CD14-positive monocyte (primary cell): ENCODE results near the gene PCCA. TPM values are rescaled to one million over a fixed set of nuclear protein-coding genes. Genes with fewer than 3 reads are reported as not detected.

Experiments
- DNase-seq, 3 donors: peaks; one replicate each; pipeline ENCODE4 v3.0.0-alpha.2; 2011 to 2022
- H2AFZ ChIP-seq: 2 replicates; pipeline ENCODE4 v1.6.0; 2012; ENCODE audit warnings: mild to moderate bottlenecking, low read depth, low read length, inconsistent platforms; ENCODE audit not compliant: insufficient read depth, poor library complexity, severe bottlenecking
- H3K27ac ChIP-seq, 2 donors: 1 replicate in 1 of 2; 2 replicates in 1 of 2; pipeline ENCODE4 v1.5.1; 2012 to 2013; ENCODE audit warnings: low read length in 2 of 2, control low read depth in 1 of 2, inconsistent platforms in 1 of 2, low read depth in 1 of 2, mild to moderate bottlenecking in 1 of 2
- H3K27me3 ChIP-seq, 2 donors: one replicate each; pipeline versions ENCODE4 v1.6.0 to v1.6.1; 2011 to 2013; ENCODE audit warnings: low read length in 2 of 2; ENCODE audit not compliant: control insufficient read depth in 2 of 2, insufficient read depth in 2 of 2
- H3K36me3 ChIP-seq, 2 donors: replicated peaks in 1 of 2; 1 replicate in 1 of 2; 2 replicates in 1 of 2; pipeline versions ENCODE4 v1.5.1 to v1.6.1; 2012 to 2013; ENCODE audit warnings: low read length in 2 of 2, control low read depth in 1 of 2, inconsistent platforms in 1 of 2, mild to moderate bottlenecking in 1 of 2; ENCODE audit not compliant: insufficient read depth in 2 of 2, control insufficient read depth in 1 of 2
- H3K4me1 ChIP-seq, 2 donors: 1 replicate in 1 of 2; 2 replicates in 1 of 2; pipeline versions ENCODE4 v1.5.1 to v1.6.1; 2012 to 2013; ENCODE audit warnings: low read length in 2 of 2, control low read depth in 1 of 2, inconsistent platforms in 1 of 2, mild to moderate bottlenecking in 1 of 2, moderate library complexity in 1 of 2; ENCODE audit not compliant: insufficient read depth in 2 of 2, control insufficient read depth in 1 of 2
- H3K4me2 ChIP-seq: replicated peaks from 2 replicates; pipeline ENCODE3; 2012; ENCODE audit warnings: low read length, moderate library complexity, mild to moderate bottlenecking; ENCODE audit not compliant: poor library complexity, severe bottlenecking; ENCODE audit errors: extremely low read depth
- H3K4me3 ChIP-seq, 3 experiments: fragments of 200-600 bp in 1 of 3; sonication (generic) in 1 of 3; replicated peaks in 1 of 3; 1 replicate in 2 of 3; 2 replicates in 1 of 3; pipeline ENCODE4 v1.5.1; 2011 to 2013; ENCODE audit warnings: low read length in 3 of 3, mild to moderate bottlenecking in 3 of 3, control low read depth in 2 of 3, low read depth in 2 of 3, inconsistent platforms in 1 of 3, moderate library complexity in 1 of 3
- H3K79me2 ChIP-seq: 2 replicates; pipeline ENCODE4 v1.6.0; 2012; ENCODE audit warnings: mild to moderate bottlenecking, control low read depth, inconsistent platforms, low read length, moderate library complexity; ENCODE audit not compliant: insufficient read depth
- H3K9ac ChIP-seq: 2 replicates; pipeline ENCODE4 v1.6.0; 2017; ENCODE audit warnings: low read length, mild to moderate bottlenecking; ENCODE audit not compliant: insufficient read depth, poor library complexity, severe bottlenecking
- H3K9me3 ChIP-seq, 2 donors: replicated peaks in 1 of 2; 1 replicate in 1 of 2; 2 replicates in 1 of 2; pipeline versions ENCODE4 v1.5.1 to v1.6.1; 2012 to 2013; ENCODE audit warnings: low read length in 2 of 2, control low read depth in 1 of 2; ENCODE audit not compliant: control insufficient read depth in 1 of 2, insufficient read depth in 1 of 2
- H4K20me1 ChIP-seq: 2 replicates; pipeline ENCODE4 v1.6.0; 2012; ENCODE audit warnings: mild to moderate bottlenecking, low read length, control low read depth, moderate library complexity; ENCODE audit not compliant: insufficient read depth
- H3K27ac Mint-ChIP-seq, 7 donors: one replicate each; pipeline ENCODE4 v1.8.0; 2020; ENCODE audit warnings: mild to moderate bottlenecking in 7 of 7, mixed read lengths in 7 of 7, moderate library complexity in 6 of 7, inconsistent platforms in 2 of 7
- H3K27me3 Mint-ChIP-seq, 3 donors: one replicate each; pipeline ENCODE4 v1.8.0; 2021 to 2022; ENCODE audit warnings: low read depth in 3 of 3, mild to moderate bottlenecking in 3 of 3, mixed read lengths in 3 of 3, moderate library complexity in 3 of 3, inconsistent platforms in 1 of 3
- H3K36me3 Mint-ChIP-seq, 2 donors: one replicate each; pipeline ENCODE4 v1.8.0; 2020; ENCODE audit warnings: mixed read lengths in 2 of 2, inconsistent platforms in 1 of 2, mild to moderate bottlenecking in 1 of 2
- H3K4me1 Mint-ChIP-seq: one replicate; pipeline ENCODE4 v1.8.0; 2020; ENCODE audit warnings: mild to moderate bottlenecking, mixed read lengths
- H3K4me3 Mint-ChIP-seq, 2 donors: one replicate each; pipeline ENCODE4 v1.8.0; 2020; ENCODE audit warnings: mild to moderate bottlenecking in 2 of 2, mixed read lengths in 2 of 2, moderate library complexity in 1 of 2
- H3K9me3 Mint-ChIP-seq, 7 donors: one replicate each; pipeline ENCODE4 v1.8.0; 2020 to 2022; ENCODE audit warnings: mixed read lengths in 7 of 7, mild to moderate bottlenecking in 6 of 7, moderate library complexity in 6 of 7, inconsistent platforms in 2 of 7
- WGBS: methylation state at CpG from one replicate; pipeline ENCODE4 v1.1.5; 2013; ENCODE audit warnings: missing lambda C conversion rate; ENCODE audit not compliant: insufficient coverage; 5-methylcytosine and 5-hydroxymethylcytosine counted together
- intact Hi-C, 2 donors: fragments of 100-400 bp; cut with micrococcal nuclease; formaldehyde crosslinking; loops; one replicate each; pipeline versions ENCODE4 v1.15.0 to v1.15.1; 2023
- polyA plus RNA-seq, 3 donors: library from polyadenylated mRNA; depleted of rRNA in 1 of 3; unstranded in 2 of 3; stranded (reverse) in 1 of 3; fragments of 300-500 nt in 2 of 3; fragments of >200 nt in 1 of 3; fragmentation: Illumina TruSeq in 2 of 3; gene quantifications; 1 replicate in 2 of 3; 2 replicates in 1 of 3; pipeline ENCODE4 v1.2.3, GENCODE V29; 2012 to 2021
- TF ChIP-seq, protein P1 (sequence below): fragments of 200-600 bp; IDR thresholded peaks from one replicate; pipeline ENCODE4 v1.8.0; 2022; ENCODE audit warnings: antibody characterized with exemption, mild to moderate bottlenecking

The PCCA gene
- polyA plus RNA-seq, 3 donors: 4.4 to 13.5 (median 11.9) TPM

GRCh38 chr13:100128373-100128772 is 39.5 kb downstream of the PCCA start:
- Mint-ChIP-seq H3K36me3 (peaks cover 3 to 6% of the 10 kb centered on the region in 2 donors), H3K27ac (peak overlapping the region in 2 of 7 donors; percentile 71 to 74), H3K9me3 (peaks cover 0 to 3% (median 0%) of the 10 kb centered on the region in 7 donors), H3K4me3 (no peak overlapping the region), H3K4me1 (peaks cover 24% of the 10 kb centered on the region), H3K27me3 (peaks cover 0 to 1% (median 0%) of the 10 kb centered on the region in 3 donors)
- Histone ChIP-seq H3K4me2 (no peak overlapping the region), H3K79me2 (no peaks in the 10 kb centered on the region), H3K4me3 (no peak overlapping the region), H3K36me3 (no peaks in the 10 kb centered on the region), H3K27me3 (no peaks in the 10 kb centered on the region), H4K20me1 (no peaks in the 10 kb centered on the region), H3K27ac (peak overlapping the region in 1 of 2 donors; percentile 34), H3K9ac (no peak overlapping the region), H3K4me1 (peaks cover 3 to 19% of the 10 kb centered on the region in 2 donors), H2AFZ (no peak overlapping the region), H3K9me3 (no peaks in the 10 kb centered on the region)
- WGBS: 100% methylated on average over 3 of the region's 3 CpGs
- intact Hi-C loops: no loop called here
- DNase-seq: peak; percentile 12 to 21 (median 18)
- TF ChIP-seq, protein P1, sequence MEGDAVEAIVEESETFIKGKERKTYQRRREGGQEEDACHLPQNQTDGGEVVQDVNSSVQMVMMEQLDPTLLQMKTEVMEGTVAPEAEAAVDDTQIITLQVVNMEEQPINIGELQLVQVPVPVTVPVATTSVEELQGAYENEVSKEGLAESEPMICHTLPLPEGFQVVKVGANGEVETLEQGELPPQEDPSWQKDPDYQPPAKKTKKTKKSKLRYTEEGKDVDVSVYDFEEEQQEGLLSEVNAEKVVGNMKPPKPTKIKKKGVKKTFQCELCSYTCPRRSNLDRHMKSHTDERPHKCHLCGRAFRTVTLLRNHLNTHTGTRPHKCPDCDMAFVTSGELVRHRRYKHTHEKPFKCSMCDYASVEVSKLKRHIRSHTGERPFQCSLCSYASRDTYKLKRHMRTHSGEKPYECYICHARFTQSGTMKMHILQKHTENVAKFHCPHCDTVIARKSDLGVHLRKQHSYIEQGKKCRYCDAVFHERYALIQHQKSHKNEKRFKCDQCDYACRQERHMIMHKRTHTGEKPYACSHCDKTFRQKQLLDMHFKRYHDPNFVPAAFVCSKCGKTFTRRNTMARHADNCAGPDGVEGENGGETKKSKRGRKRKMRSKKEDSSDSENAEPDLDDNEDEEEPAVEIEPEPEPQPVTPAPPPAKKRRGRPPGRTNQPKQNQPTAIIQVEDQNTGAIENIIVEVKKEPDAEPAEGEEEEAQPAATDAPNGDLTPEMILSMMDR: no peak

DNA sequence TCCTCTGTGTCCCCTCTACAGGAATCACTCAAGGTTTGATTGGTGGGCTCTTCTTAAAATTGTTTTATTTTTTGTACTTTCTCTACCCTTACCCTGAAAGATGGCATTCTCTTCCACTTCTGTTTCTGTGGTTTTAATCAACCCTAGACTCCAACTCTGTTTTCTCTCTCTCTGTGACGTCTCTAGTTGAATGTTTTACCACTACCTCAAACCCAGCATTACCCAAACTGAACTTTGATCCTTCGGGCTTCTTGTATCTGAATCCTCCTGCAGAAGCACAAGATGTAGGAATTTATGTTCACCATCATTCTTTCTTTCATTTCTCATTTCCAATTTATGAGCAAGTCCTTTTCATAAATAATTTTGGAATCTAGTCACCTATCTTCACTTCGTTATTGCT is 39.9 kb downstream of the PCCA start:
- Histone ChIP-seq H2AFZ (no peak overlapping the region), H3K79me2 (no peaks in the 10 kb centered on the region), H3K27me3 (no peaks in the 10 kb centered on the region), H3K9ac (no peak overlapping the region), H3K4me1 (peaks cover 3 to 19% of the 10 kb centered on the region in 2 donors), H3K4me2 (no peak overlapping the region), H3K9me3 (no peaks in the 10 kb centered on the region), H3K27ac (peak overlapping the region in 1 of 2 donors; percentile 34), H4K20me1 (no peaks in the 10 kb centered on the region), H3K4me3 (no peak overlapping the region), H3K36me3 (no peaks in the 10 kb centered on the region)
- WGBS: 29% methylated on average over 2 of the region's 3 CpGs
- H3K36me3 Mint-ChIP-seq: peaks cover 3 to 6% of the 10 kb centered on the region in 2 donors
- peaks cover 0 to 1% (median 0%) of the 10 kb centered on the region in 3 donors for H3K27me3 Mint-ChIP-seq
- TF ChIP-seq, protein P1: no peak
- no peak overlapping the region for H3K4me3 Mint-ChIP-seq
- peaks cover 0 to 3% (median 0%) of the 10 kb centered on the region in 7 donors for H3K9me3 Mint-ChIP-seq
- DNase-seq: no peak
- intact Hi-C loops: no loop called here
- peak overlapping the region in 4 of 7 donors; percentile 5 to 74 (median 68) for H3K27ac Mint-ChIP-seq
- H3K4me1 Mint-ChIP-seq: peaks cover 24% of the 10 kb centered on the region
